GM21576 (cell line): ENCODE measurements around the gene THSD4.

Experiments
- ATAC-seq: cut with Tn5 transposase; IDR thresholded peaks from one replicate; pipeline ENCODE4 v1.9.1; 2021; ENCODE audit warnings: mild to moderate bottlenecking, moderate library complexity; ENCODE audit not compliant: unreplicated experiment

The THSD4 gene

DNA sequence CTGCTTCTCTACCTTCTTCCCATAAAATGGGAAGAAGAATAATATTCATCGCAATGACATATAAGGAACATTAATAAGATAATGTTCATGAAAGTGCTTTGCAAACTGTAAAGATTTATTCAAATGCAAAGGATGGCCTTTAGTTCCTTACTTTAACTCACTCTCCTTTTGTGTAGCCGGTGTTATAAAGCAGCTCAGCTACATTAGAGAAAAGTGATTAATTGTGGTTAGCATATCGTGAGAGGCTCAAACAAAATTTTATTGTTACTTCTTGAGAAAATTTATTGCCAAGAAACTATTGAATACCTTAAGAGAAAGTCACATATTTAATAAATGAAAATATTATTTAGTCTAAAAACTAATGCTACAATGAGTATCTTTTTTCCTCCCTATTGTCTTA lies 444.3 kb downstream of the THSD4 start:
- no peak for ATAC-seq

- no peak for ATAC-seq
Observed at GRCh38 chr15:71562251-71562650, 447.0 kb downstream of the THSD4 start.

- ATAC-seq = no peak
Observed at GRCh38 chr15:71564217-71564616, 448.9 kb downstream of the THSD4 start.

- ATAC-seq = no peak
Observed at GRCh38 chr15:71565006-71565405, 449.7 kb downstream of the THSD4 start.

DNA sequence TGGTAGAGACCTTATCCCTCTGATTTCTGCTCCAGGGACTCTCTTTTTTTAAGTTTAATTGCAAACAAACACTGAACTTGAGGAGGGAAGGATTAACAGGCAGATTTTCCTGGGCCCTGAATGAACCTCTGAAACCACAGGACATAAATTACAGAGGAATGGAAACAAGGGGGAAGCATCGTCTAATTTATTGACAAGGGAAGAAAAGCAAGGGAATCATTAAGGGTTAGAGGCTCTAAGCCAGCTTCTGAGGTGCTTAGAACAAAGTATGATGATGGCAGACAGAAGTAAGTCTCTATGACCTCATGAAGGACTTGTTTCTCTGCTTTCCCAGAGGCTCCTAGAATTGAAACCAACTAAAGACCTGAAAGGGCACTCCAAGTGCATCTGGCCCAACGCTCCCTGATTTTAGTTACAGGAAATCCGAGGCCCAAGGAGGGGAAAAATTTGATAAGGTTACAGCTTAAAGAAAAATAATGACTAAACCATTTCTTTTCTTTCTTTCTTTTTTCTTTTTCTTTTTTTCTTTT lies 450.4 kb downstream of the THSD4 start:
- ATAC-seq = no peak

GRCh38 chr15:71566226-71566625 lies 451.0 kb downstream of the THSD4 start:
- no peak for ATAC-seq

- ATAC-seq = no peak
Observed at GRCh38 chr15:71567173-71567572, 451.9 kb downstream of the THSD4 start.

DNA sequence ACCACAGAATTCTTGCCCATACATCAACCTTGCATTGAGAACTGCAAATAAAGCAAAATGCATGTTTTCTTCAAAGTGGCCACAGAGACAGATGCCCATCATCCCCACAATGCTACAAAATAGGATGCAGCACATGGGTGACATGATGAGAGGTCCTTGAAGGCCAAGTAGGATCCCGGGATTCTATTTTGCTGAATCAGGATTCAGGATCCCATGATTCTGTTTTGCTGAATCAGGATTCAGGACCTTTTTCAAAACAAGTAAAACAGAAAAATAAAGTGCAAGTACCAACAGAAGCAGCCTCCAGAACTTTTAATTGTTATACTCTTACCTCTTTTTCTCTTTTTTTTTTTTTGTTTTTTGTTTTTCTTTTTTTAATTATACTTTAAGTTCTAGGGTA lies 453.0 kb downstream of the THSD4 start:
- ATAC-seq = no peak

GRCh38 chr15:71570736-71571135 lies 455.5 kb downstream of the THSD4 start:
- no peak for ATAC-seq

DNA sequence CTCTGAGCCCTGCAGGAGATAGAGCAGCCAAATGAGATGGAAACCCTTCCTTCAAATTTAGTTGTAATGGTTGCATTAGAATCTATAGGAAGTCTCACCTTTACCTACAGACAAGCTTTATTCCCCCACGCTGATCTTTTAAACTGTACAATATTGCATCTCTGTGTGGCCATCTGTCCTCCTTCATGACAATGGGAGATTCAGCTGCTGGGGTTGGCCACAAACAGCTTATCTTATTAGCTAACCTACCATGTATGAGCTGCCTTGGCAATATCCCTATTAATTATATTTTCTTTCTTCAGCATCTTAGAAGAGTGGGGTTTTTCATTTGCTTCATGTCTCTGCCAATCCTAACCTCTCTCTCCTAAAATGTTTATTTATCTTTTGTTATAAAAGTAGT lies 456.4 kb downstream of the THSD4 start:
- no peak for ATAC-seq

- ATAC-seq = no peak
Observed at GRCh38 chr15:71572452-71573053, 457.3 kb downstream of the THSD4 start.

GRCh38 chr15:71573599-71573998 lies 458.3 kb downstream of the THSD4 start:
- ATAC-seq = no peak

GRCh38 chr15:71575474-71576045 lies 460.3 kb downstream of the THSD4 start:
- ATAC-seq = no peak

DNA sequence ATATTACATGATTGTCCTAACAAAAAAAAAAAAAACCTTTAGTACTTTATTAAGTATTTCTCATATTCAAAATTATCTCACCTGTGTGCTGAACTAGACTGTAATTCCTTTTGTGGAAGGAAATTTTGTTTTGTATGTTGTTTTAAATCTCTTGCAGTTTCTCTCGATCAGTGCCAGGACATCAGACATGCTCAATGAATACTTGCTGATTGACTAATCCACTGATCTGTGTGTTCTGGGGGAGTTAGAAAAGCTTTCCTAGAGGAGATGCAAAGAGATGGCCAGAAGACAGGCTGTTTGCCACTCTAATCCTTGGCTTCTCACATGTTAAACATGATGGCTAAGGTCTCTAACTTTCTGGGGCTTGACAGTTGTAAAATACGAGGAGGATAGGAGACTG lies 461.8 kb downstream of the THSD4 start:
- ATAC-seq = no peak

- ATAC-seq = no peak
Observed at GRCh38 chr15:71581398-71581930, 466.2 kb downstream of the THSD4 start.

- no peak for ATAC-seq
Observed at GRCh38 chr15:71585159-71585558, 469.9 kb downstream of the THSD4 start.

DNA sequence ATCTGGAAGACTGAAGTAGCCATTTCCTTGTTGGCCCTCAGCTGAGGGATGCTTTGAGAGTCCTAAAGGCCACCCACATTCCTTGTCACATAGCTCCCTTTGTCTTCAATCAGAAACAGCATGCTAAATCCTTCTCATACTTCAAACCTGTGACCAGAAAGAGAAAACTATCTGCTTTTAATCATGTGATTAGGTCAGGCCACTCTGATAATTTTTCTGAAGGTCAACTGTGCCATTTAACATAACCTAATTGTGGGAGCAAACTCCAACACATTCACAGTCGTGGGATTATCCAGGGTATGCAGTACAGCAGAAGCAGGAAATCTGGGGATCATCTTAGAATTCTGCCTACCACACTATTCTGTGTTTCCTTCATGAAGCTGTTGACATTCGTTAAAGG lies 471.2 kb downstream of the THSD4 start:
- no peak for ATAC-seq

DNA sequence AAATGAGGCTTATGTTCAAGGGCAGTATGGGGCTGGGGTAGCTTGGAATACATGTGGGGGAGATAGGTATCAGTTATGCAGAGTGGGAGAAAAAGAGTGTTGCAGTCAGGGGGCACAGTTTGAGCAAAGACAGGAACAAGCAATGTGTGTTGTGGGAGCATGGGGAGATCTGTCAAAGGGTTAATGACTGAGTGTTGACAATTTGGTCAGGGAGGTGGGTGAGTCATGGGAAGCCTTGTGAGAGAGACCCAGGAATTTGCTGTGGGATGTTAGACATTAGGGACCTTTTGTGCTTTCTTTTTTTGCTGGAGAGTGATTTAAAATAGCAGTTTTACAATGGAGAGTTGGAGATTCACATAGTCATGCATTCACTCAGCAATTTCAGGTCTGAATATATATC lies 473.5 kb downstream of the THSD4 start:
- no peak for ATAC-seq

DNA sequence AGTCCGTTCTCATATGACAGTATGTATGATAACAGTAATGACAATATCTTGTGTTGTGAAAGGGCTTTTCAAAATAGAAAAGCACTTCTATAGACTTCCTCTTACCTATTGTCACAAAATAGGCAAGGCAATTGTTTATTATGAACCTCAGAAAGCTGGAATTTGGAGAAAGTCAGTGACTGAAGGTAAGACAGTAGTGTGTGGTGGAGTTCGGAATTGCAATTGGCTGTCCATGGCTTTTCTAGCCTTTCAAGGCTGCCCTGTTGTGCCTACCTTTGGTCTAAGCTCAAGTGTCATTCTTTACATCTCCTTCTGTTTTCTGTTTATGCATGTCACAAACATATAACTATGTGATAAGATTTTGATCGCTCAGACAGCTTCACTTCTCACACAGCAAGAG lies 475.8 kb downstream of the THSD4 start:
- ATAC-seq = no peak

DNA sequence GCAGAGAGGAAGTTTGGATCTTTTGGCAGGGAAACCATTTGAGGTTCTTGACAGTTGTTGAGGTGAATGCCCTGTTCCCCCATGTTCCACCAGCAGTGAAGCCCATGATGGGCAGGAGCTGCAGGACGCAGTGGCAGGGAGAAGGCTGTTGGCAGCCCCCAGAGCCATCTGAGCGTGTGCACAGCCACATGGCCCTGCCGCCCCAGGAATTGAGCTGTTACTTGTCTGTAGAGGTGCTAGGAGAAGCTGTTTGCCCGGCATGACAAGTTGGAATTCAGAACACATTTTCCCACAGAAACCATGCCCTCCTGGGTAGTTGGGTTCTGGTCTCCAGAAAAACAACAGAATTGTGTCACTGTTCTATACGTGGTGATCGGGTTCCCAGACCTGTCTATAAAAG lies 476.9 kb downstream of the THSD4 start:
- ATAC-seq = no peak

DNA sequence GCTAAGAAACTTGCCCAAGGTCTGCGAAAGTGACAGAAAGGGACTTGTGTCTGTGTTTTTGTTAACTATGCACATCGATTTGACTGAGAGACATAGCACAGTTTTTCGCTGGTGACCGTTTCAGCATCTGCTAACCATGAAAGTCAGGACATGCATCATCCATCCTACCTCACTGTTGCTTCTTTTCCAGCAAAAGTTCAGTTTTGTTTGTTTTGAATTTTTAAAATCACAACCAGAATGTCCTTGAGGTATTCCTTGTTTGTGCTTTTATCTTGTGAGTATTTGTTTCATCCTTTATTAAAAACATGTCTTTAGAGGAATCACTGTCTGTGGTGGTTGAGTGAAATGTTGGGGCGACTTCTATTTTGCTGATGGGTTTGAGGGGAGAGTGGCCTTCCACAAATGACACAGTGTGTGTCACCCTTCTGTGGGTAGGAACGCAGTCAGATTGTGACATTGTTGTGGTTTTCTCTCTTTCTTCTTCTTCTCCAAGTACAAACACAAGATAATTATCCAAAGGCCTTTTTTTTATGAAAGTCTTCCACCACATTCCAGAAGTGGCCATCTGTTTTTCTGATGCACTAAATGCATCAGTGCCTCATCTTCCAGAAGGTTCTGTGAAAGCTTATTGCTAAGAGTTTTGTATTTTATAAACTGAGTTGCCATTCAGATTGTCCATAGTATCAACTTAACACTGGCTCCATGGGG lies 480.7 kb downstream of the THSD4 start:
- ATAC-seq = no peak

DNA sequence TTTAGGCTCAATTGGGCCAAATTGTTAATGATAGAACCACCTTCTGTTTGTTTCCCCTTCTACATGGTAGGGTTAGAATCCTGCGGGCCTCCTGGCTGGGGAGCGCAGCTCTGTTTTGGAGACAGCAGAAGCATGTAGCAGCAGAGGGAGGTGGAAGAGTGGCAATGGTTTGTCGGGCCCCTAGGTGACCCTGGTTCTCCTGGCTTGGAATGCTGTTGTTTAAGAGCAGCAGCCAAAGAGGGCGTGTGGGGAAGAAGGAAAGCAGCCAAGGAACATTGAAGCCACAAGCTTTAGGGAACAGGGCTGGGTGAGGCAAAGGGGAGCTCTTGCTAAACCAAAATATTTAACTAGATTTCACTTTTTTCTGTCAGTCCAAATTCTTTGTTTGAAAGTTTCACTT lies 481.4 kb downstream of the THSD4 start:
- no peak for ATAC-seq
